Measurements from ENCODE around the gene TCF7L2. TPM values are rescaled to one million over a fixed set of nuclear protein-coding genes. Genes with fewer than 3 reads are reported as not detected.

The TCF7L2 gene
- total RNA-seq, 1 donor from 2014 or later, result 76.4 TPM

DNA sequence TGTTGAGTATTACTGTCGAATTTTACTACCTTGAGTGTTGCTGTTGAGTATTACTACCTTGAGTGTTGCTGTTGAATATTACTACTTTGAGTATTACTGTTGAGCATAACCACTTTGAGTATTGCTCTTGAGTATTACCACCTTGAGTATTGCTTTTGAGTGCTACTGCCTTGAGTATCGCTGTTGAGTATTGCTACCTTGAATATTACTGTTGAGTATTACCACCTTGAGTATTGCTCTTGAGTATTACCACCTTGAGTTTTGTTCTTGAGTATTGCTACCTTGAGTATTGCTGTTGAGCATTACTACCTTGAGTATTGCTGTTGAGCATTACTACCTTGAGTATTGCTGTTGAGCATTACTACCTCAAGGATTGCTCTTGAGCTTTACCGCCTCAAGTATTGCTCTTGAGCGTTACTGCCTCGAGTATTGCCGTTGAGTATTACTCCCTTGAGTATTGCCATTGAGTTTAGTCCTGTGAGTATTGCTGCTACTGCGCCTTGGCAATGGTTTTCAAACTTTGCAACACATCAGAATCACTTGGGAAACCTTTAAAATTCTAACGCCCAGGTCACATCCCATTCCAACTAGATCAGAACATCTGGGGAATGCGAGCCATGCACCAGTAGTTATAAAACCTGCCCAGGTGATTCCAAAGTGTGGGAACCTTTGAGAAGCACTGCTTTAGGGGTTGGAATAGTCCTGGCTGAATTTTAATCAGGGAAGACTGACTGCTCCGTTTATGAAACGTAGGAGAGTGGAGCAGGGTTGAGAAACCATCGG, 61.7 kb downstream of the TCF7L2 start:
- H3K9me3 Mint-ChIP-seq, result no peaks in the 10 kb centered on the region
- TF ChIP-seq, protein P1, sequence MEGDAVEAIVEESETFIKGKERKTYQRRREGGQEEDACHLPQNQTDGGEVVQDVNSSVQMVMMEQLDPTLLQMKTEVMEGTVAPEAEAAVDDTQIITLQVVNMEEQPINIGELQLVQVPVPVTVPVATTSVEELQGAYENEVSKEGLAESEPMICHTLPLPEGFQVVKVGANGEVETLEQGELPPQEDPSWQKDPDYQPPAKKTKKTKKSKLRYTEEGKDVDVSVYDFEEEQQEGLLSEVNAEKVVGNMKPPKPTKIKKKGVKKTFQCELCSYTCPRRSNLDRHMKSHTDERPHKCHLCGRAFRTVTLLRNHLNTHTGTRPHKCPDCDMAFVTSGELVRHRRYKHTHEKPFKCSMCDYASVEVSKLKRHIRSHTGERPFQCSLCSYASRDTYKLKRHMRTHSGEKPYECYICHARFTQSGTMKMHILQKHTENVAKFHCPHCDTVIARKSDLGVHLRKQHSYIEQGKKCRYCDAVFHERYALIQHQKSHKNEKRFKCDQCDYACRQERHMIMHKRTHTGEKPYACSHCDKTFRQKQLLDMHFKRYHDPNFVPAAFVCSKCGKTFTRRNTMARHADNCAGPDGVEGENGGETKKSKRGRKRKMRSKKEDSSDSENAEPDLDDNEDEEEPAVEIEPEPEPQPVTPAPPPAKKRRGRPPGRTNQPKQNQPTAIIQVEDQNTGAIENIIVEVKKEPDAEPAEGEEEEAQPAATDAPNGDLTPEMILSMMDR (IDR thresholded peaks at IDR 0.05; ENCODE audit: unreplicated experiment), result no peak

DNA sequence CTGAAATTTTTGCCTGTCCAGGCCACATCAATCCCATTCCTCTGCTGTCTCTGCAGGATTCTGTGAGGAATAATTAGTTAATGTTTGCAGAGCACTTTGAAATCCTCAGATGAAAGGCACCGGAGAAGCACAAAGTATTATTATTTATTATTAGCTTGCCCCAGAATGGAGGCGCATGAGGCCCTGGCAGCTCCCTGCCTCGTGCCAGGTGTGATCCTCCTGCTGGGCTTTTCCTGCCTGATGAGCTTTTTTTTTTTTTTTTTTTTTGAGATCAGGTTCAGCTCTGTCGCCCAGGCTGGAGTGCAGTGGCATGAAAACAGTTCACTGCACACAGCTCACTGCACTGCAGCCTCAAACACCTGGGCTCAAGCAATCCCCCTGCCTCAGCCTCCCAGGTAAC, 65.2 kb downstream of the TCF7L2 start:
- no peaks in the 10 kb centered on the region for H3K9me3 Mint-ChIP-seq
- peaks cover 21% of the 10 kb centered on the region for H3K4me1 Mint-ChIP-seq
- DNase-seq (ENCODE audit: low spot score in 2 of 2, unreplicated experiment in 2 of 2), result no peak
- peaks cover 7% of the 10 kb centered on the region for H3K36me3 Mint-ChIP-seq
- TF ChIP-seq, protein P1 (IDR thresholded peaks at IDR 0.05; ENCODE audit: unreplicated experiment), result no peak
- H3K27ac Mint-ChIP-seq, result no peak overlapping the region
- no peaks in the 10 kb centered on the region for H3K27me3 Mint-ChIP-seq (ENCODE audit: low read depth)
- H3K4me3 Mint-ChIP-seq, result no peak overlapping the region

More for the DNA sequence above, 61.7 kb downstream of the TCF7L2 start:
- Mint-ChIP-seq H3K27ac (no peak overlapping the region), H3K4me3 (no peak overlapping the region), H3K36me3 (peaks cover 12% of the 10 kb centered on the region), H3K4me1 (peaks cover 21% of the 10 kb centered on the region), H3K27me3 (ENCODE audit: low read depth) (no peaks in the 10 kb centered on the region)
- no peak for DNase-seq (ENCODE audit: low spot score in 2 of 2, unreplicated experiment in 2 of 2)

DNA sequence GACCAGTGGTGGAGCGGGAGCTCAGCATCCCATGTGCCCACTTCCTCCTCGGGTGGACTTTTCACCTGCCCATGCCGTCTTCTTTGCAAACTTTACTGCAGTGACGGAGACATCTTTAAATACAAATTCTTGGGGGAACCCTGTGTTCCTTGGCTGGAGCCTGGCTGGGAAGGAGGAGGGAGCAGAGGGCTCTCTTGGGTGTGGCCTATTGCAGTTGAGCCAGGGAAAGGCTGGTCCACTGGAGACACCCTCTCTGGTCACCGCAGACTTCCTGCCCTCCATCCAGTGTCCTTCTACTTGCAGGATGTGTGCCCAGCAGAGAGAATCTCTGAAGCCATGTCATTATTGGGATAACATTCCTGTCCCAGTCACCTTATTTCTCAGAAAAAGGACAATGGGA, 67.3 kb downstream of the TCF7L2 start:
- peaks cover 31% of the 10 kb centered on the region for H3K4me1 Mint-ChIP-seq
- no peak overlapping the region for H3K4me3 Mint-ChIP-seq
- H3K27ac Mint-ChIP-seq, result no peak overlapping the region
- TF ChIP-seq, protein P1 (IDR thresholded peaks at IDR 0.05; ENCODE audit: unreplicated experiment), result no peak
- H3K36me3 Mint-ChIP-seq, result no peaks in the 10 kb centered on the region
- no peaks in the 10 kb centered on the region for H3K27me3 Mint-ChIP-seq (ENCODE audit: low read depth)
- no peak for DNase-seq (ENCODE audit: low spot score in 2 of 2, unreplicated experiment in 2 of 2)
- no peaks in the 10 kb centered on the region for H3K9me3 Mint-ChIP-seq

DNA sequence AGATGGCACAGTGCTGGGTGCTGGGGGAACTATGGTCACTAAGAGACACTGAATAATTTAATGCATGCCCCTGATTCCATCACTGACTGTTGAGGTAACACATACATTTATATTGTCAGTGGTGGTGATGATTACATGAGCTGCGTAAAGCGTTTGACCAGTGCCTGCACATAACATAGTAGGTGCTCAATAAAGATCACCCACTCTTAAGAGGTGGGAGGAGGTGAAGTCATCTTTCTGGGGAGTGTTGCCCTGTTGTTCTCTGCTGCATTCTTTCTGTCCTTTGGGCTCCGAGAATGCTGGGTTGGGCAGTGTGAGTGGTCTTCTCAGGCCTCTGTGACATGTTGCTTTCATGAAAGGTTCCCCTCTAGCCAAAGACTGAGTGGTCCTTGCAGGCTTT, 68.0 kb downstream of the TCF7L2 start:
- TF ChIP-seq, protein P1 (IDR thresholded peaks at IDR 0.05; ENCODE audit: unreplicated experiment), result no peak
- no peak overlapping the region for H3K4me3 Mint-ChIP-seq
- no peaks in the 10 kb centered on the region for H3K27me3 Mint-ChIP-seq (ENCODE audit: low read depth)
- H3K36me3 Mint-ChIP-seq, result no peaks in the 10 kb centered on the region
- H3K4me1 Mint-ChIP-seq, result peaks cover 31% of the 10 kb centered on the region
- no peaks in the 10 kb centered on the region for H3K9me3 Mint-ChIP-seq
- no peak overlapping the region for H3K27ac Mint-ChIP-seq
- no peak for DNase-seq (ENCODE audit: low spot score in 2 of 2, unreplicated experiment in 2 of 2)

DNA sequence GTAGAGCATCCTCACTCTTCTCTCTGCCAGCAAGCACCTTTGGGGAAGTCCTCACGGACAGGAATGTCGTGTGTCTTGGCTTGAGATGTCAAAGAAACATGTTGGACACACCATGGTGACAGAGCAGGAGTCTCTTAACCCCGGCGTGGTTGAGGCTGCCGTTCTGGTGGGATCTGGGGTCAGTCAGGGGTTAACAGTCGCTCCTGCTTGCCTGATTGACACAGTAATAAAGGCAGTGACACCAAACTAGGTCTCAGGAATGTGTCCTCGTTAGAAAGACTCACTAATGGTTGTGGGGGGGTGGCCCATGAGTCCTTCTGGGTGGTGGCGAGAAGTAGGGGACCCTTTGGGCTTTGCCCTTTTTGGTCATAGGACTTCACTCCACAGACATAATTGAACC, 69.0 kb downstream of the TCF7L2 start:
- Mint-ChIP-seq H3K9me3 (no peaks in the 10 kb centered on the region), H3K4me3 (no peak overlapping the region), H3K27me3 (ENCODE audit: low read depth) (no peaks in the 10 kb centered on the region), H3K36me3 (no peaks in the 10 kb centered on the region), H3K4me1 (peaks cover 31% of the 10 kb centered on the region), H3K27ac (no peak overlapping the region)
- TF ChIP-seq, protein P1 (IDR thresholded peaks at IDR 0.05; ENCODE audit: unreplicated experiment), result no peak
- DNase-seq (ENCODE audit: low spot score in 2 of 2, unreplicated experiment in 2 of 2), result no peak

Measured in mesothelial cell of epicardium (in vitro differentiated cells).